HUES48 (cell line): ENCODE results near the gene ELP6.
A peak's percentile ranks its signal among the peaks of the same experiment; 100 is the strongest.
"Not testable (repeated sequence)": the region's sequence is repeated elsewhere in the genome, so short reads cannot be mapped to it uniquely, and the experiment has no call there.

ENCODE experiments used
- H3K27ac ChIP-seq: one replicate; pipeline ENCODE4 v1.7.0; 2013; ENCODE audit warnings: low read depth, low read length, inconsistent platforms
- H3K27me3 ChIP-seq: 2 replicates; pipeline ENCODE4 v1.6.1; 2013; ENCODE audit warnings: mild to moderate bottlenecking, low read length; ENCODE audit not compliant: control insufficient read depth, insufficient read depth
- H3K36me3 ChIP-seq: 2 replicates; pipeline ENCODE4 v1.6.1; 2013; ENCODE audit warnings: low read length; ENCODE audit not compliant: control insufficient read depth, insufficient read depth
- H3K4me1 ChIP-seq: 2 replicates; pipeline ENCODE4 v1.6.1; 2013; ENCODE audit warnings: mild to moderate bottlenecking, low read length; ENCODE audit not compliant: control insufficient read depth, insufficient read depth
- H3K4me3 ChIP-seq: 2 replicates; pipeline ENCODE4 v1.5.1; 2013; ENCODE audit warnings: mild to moderate bottlenecking, low read depth, low read length
- H3K9ac ChIP-seq: 2 replicates; pipeline ENCODE4 v1.6.1; 2013; ENCODE audit warnings: mild to moderate bottlenecking, low read depth, low read length, moderate library complexity
- H3K9me3 ChIP-seq: 2 replicates; pipeline ENCODE4 v1.6.1; 2013; ENCODE audit warnings: low read length; ENCODE audit not compliant: control insufficient read depth, insufficient read depth

The ELP6 gene

GRCh38 chr3:47505267-47505666 lies 8.2 kb downstream of the ELP6 start:
- not testable (repeated sequence) for H3K27me3 ChIP-seq, H3K4me3 ChIP-seq, H3K27ac ChIP-seq, H3K4me1 ChIP-seq, H3K9me3 ChIP-seq, H3K9ac ChIP-seq
- H3K36me3 ChIP-seq, result peaks cover 67% of the 10 kb centered on the region

GRCh38 chr3:47504113-47504512 lies 9.4 kb downstream of the ELP6 start:
- H3K36me3 ChIP-seq, result peaks cover 63% of the 10 kb centered on the region
- H3K27me3 ChIP-seq, result no peaks in the 10 kb centered on the region
- H3K27ac ChIP-seq, result no peak overlapping the region
- H3K9ac ChIP-seq, result no peak overlapping the region
- H3K9me3 ChIP-seq, result no peaks in the 10 kb centered on the region
- H3K4me1 ChIP-seq, result no peaks in the 10 kb centered on the region
- H3K4me3 ChIP-seq, result no peak overlapping the region

DNA sequence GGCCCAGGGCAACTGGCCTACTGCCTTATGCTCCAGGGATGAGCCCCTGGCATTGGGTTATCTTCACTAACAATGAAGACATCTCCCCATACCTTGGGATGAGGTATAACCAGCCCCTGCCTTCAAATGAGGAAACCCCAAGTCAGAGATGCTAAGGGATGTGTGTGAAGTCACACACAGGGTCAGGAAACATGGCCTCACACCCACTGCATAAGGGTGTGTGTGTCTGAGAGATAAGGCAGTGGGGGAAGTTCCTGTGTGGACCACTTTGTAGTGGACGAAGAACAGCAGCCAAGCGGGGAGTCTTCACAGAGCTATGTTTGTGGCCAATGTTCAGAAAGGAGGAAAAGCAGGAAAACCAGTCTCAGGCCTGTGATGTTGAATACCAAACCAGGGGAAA lies 10.5 kb downstream of the ELP6 start:
- Histone ChIP-seq H3K4me1 (no peaks in the 10 kb centered on the region), H3K9ac (no peak overlapping the region), H3K27ac (no peak overlapping the region), H3K36me3 (peaks cover 67% of the 10 kb centered on the region), H3K9me3 (no peaks in the 10 kb centered on the region), H3K4me3 (no peak overlapping the region), H3K27me3 (no peaks in the 10 kb centered on the region)

DNA sequence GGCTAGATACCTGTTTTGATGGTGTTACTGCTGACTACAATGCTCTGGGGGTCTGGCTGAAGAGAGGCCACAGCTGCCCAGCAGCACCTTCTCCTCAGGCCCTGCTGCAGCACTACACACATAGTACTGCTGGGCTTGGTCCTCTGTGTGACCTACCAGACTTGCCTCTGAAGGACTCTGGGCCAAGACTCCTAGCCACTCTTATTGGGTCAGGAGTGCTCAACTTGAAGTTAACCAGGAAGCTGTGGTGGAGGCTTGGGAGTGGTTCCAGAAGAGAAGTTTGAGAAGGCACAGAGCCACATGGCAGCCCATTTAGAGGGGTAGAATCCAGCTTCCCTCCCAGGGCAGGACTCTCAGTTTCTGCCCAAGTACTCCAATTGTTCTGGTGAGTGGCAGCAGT lies 16.6 kb downstream of the ELP6 start:
- H3K9ac ChIP-seq, result no peak overlapping the region
- H3K36me3 ChIP-seq, result peaks cover 66% of the 10 kb centered on the region
- H3K4me3 ChIP-seq, result no peak overlapping the region
- no peak overlapping the region for H3K27ac ChIP-seq
- H3K4me1 ChIP-seq, result no peaks in the 10 kb centered on the region
- no peaks in the 10 kb centered on the region for H3K9me3 ChIP-seq
- no peaks in the 10 kb centered on the region for H3K27me3 ChIP-seq

- Histone ChIP-seq H3K4me1 (no peaks in the 10 kb centered on the region), H3K9me3 (no peaks in the 10 kb centered on the region), H3K27ac (no peak overlapping the region), H3K36me3 (peaks cover 57% of the 10 kb centered on the region), H3K4me3 (no peak overlapping the region), H3K9ac (no peak overlapping the region), H3K27me3 (no peaks in the 10 kb centered on the region)
Measured at GRCh38 chr3:47495886-47496285, 17.6 kb downstream of the ELP6 start.

DNA sequence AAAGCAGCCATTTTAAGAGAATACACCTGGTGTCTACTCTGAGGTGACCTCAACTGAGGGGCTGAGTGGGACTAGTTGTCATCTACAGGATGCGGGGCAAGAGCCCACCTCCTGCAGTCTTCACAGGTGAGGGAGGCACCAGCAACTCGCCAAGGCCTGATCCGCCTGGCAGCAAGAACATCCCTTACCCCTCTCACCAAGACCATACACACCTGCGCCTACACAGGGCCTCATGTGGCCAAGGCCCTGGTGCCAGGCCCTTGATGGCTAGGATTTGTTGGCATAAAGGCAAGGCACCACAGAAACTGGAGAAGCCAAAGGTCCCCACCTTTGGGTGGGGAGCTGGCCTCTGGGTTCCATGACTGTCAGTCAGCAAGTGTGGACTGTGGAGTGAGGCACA lies 18.4 kb downstream of the ELP6 start:
- no peaks in the 10 kb centered on the region for H3K9me3 ChIP-seq
- H3K9ac ChIP-seq, result no peak overlapping the region
- H3K27me3 ChIP-seq, result no peaks in the 10 kb centered on the region
- no peak overlapping the region for H3K27ac ChIP-seq
- H3K4me3 ChIP-seq, result no peak overlapping the region
- no peaks in the 10 kb centered on the region for H3K4me1 ChIP-seq
- peaks cover 50% of the 10 kb centered on the region for H3K36me3 ChIP-seq

DNA sequence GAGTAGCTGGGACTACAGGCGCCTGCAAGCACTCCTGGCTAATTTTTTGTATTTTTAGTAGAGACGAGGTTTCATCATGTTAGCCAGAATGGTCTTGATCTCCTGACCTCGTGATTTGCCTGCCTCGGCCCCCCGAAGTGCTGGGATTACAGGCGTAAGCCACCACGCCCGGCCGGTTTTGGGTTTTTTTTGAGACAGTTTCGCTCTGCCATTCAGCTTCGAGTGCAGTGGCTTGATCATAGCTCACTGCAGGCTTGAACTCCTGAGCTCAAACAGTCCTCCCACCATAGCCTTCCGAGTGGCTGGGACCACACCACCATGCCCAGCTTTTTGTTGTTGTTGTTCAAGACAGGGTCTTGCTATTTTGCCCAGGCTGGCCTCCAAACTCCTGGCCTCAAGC lies 21.7 kb downstream of the ELP6 start:
- Histone ChIP-seq H3K27me3 (no peaks in the 10 kb centered on the region), H3K4me3 (no peak overlapping the region), H3K9me3 (no peaks in the 10 kb centered on the region), H3K36me3 (peaks cover 26% of the 10 kb centered on the region), H3K4me1 (no peaks in the 10 kb centered on the region), H3K27ac (no peak overlapping the region), H3K9ac (no peak overlapping the region)

GRCh38 chr3:47491186-47491585 lies 22.3 kb downstream of the ELP6 start:
- no peak overlapping the region for H3K9ac ChIP-seq
- H3K36me3 ChIP-seq, result peaks cover 22% of the 10 kb centered on the region

DNA sequence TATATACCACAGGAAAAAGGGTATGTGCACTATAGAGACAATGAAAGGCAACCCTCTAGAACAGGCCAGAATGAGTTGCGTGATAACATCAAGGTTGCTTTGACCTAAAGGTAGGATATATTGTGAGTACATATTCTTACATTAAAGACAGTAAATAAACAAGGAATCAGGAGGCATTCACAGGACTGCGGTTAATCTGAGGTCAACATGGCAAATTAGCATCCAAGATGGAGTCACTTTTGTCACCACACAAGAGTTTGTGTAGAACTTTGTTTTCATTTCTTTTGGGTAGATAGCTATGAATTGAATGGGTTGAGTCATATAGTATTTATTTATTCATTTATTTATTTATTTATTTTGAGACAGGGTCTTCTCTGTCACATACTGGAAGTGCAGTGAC lies 26.2 kb downstream of the ELP6 start:
- no peak overlapping the region for H3K4me3 ChIP-seq
- H3K36me3 ChIP-seq, result peaks cover 4% of the 10 kb centered on the region; the same call in 1 of the 2 replicates
- H3K27me3 ChIP-seq, result no peaks in the 10 kb centered on the region
- no peak overlapping the region for H3K27ac ChIP-seq
- H3K9me3 ChIP-seq, result no peaks in the 10 kb centered on the region
- H3K9ac ChIP-seq, result no peak overlapping the region
- peaks cover 4% of the 10 kb centered on the region for H3K4me1 ChIP-seq

More at GRCh38 chr3:47491186-47491585, 22.3 kb downstream of the ELP6 start:
- Histone ChIP-seq H3K4me1 (no peaks in the 10 kb centered on the region), H3K27me3 (no peaks in the 10 kb centered on the region), H3K4me3 (no peak overlapping the region), H3K9me3 (no peaks in the 10 kb centered on the region), H3K27ac (no peak overlapping the region)

DNA sequence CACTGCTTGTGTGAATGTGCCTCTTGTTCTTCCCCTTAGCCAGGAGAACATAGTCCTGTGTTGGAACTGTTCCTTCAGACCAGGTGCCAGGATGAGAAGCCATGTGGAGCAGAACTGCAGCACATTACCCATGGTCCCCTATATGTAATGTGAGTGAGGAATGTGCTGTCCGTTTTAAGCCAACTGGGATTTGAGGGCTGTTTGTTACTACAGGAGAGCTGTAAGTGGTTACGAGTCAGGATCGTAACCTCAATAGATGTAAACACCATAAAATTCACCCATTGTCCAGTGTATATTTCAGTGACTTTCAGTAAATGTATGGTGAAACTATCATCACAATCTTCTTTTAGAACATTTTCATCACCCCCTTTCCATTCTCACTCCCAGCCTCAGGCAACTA lies 27.7 kb downstream of the ELP6 start:
- H3K27ac ChIP-seq, result no peak overlapping the region
- no peaks in the 10 kb centered on the region for H3K9me3 ChIP-seq
- no peak overlapping the region for H3K9ac ChIP-seq

GRCh38 chr3:47482366-47482765 lies 31.1 kb downstream of the ELP6 start:
- Histone ChIP-seq H3K4me3 (0 out of 2 replicates have a peak overlapping the region, but pooled peaks have one; percentile 22), H3K36me3 (no peaks in the 10 kb centered on the region), H3K9me3 (no peaks in the 10 kb centered on the region), H3K9ac (peak overlapping the region; percentile 21), H3K4me1 (peaks cover 16% of the 10 kb centered on the region), H3K27ac (peak overlapping the region; percentile 97), H3K27me3 (no peaks in the 10 kb centered on the region)

More for the DNA sequence above, 27.7 kb downstream of the ELP6 start:
- Histone ChIP-seq H3K27me3 (no peaks in the 10 kb centered on the region), H3K4me1 (peaks cover 12% of the 10 kb centered on the region), H3K4me3 (no peak overlapping the region), H3K36me3 (peaks cover 4% of the 10 kb centered on the region; the same call in 1 of the 2 replicates)

GRCh38 chr3:47481763-47482162 lies 31.7 kb downstream of the ELP6 start:
- Histone ChIP-seq H3K4me1 (peaks cover 16% of the 10 kb centered on the region), H3K9ac (peak overlapping the region; percentile 5; the same call in 1 of the 2 replicates), H3K27ac (peak overlapping the region; percentile 97), H3K4me3 (peak overlapping the region; percentile 47)
- not testable (repeated sequence) for H3K9me3 ChIP-seq, H3K27me3 ChIP-seq, H3K36me3 ChIP-seq
